RCC 7860 (cell line): ENCODE measurements around the gene CXCL5.
A peak's percentile ranks its signal among the peaks of the same experiment; 100 is the strongest.

ENCODE experiments used
- DNase-seq: peaks from one replicate; pipeline ENCODE4 v3.0.0-alpha.2; 2015; ENCODE audit warnings: low spot score
- FAIRE-seq: peaks from 2 replicates; lab custom pipeline; 2012; peaks lifted over from hg19 to GRCh38; lab: Jason Lieb, UNC

Gene CXCL5

DNA sequence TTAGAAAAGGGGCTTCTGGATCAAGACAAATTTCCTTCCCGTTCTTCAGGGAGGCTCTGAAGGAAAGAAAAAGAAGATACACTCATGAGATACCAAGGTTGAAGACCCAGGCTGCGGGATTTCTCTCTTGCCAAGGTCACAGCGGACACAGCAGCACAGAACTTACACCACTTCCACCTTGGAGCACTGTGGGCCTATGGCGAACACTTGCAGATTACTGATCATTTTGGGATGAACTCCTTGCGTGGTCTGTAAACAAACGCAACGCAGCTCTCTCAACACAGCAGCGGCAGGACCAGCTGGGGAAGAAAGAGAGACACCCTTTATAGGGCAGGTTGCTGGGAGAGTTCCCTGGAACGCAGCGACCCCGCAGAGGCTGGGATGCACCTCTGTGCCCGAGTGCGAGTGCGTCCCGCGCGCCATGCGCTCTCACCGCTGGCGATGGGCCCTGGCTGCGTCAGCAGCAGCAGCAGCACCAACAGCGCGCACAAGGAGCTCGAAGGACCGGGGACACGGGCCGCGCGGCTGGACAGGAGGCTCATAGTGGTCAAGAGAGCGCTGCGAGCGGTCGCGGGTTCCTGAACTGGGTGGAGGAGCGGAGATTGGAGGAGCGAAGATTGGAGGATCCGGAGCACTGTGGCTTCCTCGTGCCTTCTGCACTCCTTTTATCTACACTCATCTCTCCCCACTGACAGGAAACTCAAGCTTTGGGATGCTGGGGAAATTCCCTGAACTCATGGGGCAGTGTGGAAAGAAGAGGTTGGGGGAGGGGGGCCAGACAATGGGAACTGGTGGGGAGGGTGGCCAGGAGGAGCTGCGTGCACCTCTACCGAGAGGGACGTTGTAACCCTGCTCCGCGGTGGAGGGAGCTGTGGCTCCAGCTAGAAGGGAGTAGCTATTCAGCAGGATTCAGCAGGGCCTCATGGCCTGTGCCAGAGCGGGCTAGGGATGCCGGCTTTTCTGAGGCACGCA lies at the start of gene CXCL5:
CXCL5 (minus strand) TSS at position 638 of the 972 bp plus-strand sequence; CDS start at position 542, 96 bp downstream.
- FAIRE-seq (no peak), DNase-seq (peak; percentile 57)

DNA sequence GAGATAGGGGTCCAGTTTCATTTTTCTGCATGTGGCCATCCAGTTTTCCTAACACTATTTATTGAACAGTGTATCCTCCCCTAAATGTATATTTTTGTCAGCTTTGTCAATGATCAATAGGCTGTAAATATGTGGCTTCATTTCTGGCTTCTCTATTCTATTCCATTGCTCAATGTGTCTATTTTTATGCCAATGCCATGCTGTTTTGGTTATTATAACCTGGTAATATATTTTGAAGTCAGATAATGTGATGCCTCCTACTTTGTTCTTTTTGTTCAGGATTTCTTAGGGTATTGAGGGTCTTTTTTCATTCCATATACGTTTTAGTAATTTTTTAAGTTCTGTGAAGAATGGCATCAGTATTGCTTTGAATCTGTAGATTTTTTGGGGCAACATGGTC lies 48.7 kb upstream of the CXCL5 start:
- FAIRE-seq (no peak), DNase-seq (no peak)

DNA sequence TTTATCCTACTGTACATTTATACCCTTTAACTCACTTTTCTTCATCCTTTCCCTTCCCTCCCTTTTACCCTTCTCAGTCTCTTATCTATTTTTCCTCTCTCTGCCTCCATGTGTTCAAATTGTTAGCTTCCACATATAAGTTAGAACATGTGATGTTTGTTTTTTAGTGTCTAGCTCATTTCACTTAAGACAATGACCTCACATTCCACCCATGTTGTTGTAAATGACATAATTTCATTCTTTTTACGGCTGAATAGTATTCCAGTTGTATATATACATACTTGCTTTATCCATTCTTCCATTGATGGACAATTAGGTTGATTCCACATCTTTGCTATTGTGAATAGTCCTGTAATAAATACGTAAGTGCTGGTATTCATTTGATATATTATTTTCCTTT lies 47.3 kb upstream of the CXCL5 start:
- no peak for FAIRE-seq
- DNase-seq, result no peak

DNA sequence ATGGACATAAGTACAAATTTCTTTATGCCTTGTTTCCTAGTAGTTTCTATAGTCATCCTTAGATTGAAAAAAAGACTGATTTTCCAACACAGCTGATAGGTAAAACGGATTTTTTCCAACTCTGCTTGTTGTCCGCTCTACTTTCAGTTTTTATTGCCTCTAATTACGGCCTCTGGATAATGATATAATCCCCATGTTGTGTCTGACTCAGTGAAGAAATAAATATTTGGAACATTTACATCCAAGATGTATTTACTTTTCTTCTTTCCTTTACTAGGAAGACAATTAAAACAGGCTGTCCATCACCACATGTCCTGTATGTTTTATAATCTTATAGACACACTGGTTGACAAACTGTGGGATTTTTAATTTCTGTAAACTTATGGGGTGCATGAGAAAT lies 46.8 kb upstream of the CXCL5 start:
- no peak for FAIRE-seq
- DNase-seq, result no peak

DNA sequence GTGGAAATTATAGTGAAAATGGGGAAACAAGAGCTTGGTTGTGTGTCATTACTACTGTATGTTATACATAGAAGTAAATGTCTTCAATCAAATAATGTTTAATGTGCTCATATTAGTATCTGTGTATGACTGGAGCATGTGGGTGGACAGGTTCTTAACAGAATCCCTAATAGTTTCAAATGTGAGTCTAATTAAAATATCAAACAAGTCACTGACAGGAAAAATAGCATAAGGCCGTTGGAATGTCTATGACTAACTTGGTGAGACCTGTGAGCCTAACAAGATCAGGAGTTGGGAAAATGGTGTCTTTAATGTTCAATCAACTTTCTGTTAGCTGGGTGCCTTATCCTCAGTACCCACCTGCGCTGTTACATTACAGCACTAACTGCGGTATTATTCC lies 46.2 kb upstream of the CXCL5 start:
- DNase-seq (peak; percentile 39), FAIRE-seq (no peak)

DNA sequence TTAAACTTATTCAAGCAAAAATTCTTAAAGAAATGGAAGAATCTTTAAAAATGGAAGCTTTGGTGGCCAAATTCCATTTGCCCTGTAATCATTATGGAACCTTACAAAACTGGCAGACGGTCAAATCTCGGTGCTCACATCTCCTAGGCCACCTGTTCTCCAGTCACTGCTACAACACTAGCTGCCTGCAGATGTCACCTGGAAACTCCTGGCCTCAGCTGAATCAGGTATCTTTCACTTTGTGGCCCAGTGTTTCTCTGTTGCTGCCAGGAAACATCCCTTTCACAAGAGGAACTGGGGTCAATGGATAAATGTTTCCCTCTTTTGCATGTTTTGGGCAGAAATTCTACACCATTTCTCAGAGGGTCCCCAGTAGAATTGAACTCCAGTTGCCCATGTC lies 44.2 kb upstream of the CXCL5 start:
- no peak for FAIRE-seq
- no peak for DNase-seq

DNA sequence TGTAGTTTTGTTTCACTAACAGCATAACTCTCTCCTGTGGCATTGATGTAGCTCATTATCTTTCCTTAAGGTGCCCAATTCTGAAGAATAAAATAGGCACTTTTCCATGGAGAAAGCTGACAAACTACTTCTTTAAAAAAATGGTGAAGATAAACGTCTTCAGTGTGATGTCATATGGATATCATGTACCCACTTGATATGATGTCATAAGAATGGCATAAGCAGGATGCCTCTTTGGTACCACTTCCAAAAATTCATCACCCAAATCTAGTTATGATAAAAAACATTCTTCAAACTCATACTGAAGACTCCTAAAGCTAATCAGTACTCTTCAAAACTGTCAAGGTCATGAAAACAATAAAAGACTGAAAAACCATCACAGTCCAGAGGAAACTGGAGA lies 42.9 kb upstream of the CXCL5 start:
- DNase-seq, result no peak
- no peak for FAIRE-seq

DNA sequence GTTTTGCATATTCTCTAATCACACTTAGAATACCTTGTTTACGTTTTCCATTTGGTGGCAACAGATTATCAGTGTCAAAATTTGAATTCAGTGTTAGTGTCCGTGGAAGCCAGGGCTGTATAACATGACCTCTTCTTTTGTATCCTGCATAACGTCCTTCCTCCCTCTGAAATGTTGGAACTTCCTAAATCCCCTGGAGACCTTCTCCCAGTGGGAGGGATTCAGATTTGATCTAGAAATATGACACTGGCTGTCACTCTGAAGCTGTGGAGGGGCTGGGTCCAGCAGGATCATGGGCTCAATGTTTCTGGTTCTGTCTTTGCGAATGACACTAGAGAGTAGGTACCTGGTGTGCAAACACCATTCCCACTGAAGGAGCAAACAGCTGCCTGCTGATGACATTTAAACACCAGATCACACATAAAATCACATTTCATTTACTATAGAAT lies 40.9 kb upstream of the CXCL5 start:
- no peak for DNase-seq
- no peak for FAIRE-seq

DNA sequence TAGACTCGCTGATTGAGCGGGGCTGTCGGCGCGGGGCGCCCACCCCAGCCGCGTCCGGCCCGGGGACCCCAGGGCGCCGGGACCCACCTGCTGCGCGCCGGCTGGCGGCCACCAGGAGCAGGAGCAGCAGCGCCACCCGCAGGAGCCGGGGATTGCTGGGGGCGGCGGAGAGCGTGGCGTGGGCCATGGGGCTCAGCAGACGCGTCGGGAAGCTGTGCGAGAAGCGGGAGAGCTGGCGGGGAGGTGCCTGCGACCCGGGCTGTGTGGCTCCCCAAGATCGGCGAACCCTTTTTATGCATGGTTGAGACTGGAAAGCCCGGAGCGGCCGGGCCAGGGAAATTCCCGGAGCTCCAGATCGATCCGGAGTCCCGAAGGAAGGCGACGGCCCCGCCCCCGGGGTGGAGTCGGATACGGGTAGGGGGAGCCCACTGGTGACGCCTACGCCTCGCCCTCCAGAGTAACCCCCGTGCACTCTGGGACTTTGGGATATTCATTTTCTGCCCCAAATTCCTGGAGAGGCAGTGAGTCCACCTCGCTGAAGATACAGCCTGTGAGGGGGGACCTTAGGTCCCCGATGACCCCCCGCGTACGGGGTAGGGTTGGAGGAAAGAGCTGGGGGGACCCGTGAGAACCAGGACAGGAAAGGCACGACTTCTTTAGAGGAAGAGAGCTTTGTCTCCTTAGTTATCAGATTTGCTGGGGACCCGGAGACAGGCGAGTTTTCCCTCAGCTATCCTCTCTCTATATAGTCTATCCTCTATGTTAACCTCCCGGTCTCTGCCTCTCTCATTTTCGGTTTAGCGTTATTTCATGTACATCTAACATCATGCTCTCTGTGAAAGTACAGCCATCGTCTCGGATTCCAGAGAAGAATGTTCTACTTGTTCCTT lies 40.2 kb upstream of the CXCL5 start, which contains the start of gene CXCL3:
CXCL3 (minus strand) TSS at position 265 of the 890 bp plus-strand sequence; CDS start at position 187, 78 bp downstream.
- DNase-seq (peak; percentile 41), FAIRE-seq (no peak)

DNA sequence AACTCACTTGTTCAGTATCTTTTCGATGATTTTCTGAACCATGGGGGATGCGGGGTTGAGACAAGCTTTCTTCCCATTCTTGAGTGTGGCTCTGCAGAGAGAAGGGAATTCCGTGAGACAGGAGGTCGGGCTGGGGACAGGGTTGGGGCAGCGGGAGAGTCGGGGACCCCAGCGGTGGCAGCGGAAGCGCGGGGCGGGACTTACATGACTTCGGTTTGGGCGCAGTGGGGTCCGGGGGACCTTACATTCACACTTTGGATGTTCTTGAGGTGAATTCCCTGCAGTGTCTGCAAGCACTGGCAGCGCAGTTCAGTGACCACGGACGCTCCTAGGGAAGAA lies 39.6 kb upstream of the CXCL5 start:
- DNase-seq, result no peak
- FAIRE-seq, result no peak

DNA sequence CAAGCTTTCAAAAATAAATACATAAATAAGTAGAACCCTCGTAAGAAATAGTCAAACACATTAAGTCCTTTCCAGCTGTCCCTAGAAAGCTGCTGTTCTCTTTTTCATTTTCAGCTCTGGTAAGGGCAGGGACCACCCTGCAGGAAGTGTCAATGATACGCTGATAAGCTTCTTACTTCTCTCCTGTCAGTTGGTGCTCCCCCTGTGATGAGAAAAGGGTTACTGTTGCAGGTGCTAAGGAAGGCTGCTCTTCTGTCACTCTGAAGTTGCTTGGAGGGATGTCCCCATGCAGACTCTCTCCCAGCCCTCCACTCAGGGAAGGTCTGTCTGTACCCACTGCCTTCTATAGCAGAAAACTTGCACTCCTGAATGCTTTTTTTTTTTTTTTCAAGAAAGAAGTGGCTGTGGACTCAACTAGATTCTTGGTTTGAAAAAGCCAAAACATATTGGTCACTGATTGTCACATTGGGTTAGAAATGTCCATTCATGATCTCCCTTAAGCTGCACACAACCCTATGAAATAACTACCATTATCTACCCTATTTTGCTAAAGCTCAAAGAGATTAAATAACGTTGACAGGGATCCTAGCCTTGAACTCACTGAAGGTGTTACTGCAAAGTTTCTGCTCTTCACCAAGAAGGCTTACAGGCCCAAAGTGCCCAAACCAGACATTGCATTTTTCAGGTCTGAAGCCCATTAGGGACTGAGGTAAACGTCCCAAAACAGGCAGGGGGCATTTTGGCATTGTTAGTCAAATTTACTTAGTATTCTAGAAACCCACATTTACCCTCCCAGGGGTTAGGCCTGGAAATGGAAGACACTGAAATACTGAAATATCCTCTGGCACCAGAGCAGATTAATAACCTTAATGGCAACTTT lies 38.8 kb upstream of the CXCL5 start:
- no peak for FAIRE-seq

DNA sequence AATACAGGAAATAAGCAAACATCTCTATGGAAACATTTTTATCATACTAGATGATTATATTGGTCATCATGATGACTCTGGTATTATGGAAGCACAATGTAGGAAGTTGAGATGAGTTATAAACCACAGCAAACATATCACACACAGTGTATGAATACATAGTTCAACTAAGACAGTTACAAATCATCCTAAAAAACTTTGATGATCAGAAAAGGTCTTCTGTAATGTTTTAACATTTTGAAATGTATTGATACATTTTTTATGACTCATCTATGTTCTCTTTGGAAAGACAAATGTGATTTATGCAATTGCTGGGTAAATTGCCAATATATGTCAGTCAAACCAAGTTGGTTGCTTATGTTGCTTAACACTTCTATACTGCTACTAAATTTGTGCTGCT lies 35.3 kb upstream of the CXCL5 start:
- DNase-seq (peak; percentile 53), FAIRE-seq (peak; percentile 38)

More for the DNA sequence above, 38.8 kb upstream of the CXCL5 start:
- DNase-seq, result no peak

DNA sequence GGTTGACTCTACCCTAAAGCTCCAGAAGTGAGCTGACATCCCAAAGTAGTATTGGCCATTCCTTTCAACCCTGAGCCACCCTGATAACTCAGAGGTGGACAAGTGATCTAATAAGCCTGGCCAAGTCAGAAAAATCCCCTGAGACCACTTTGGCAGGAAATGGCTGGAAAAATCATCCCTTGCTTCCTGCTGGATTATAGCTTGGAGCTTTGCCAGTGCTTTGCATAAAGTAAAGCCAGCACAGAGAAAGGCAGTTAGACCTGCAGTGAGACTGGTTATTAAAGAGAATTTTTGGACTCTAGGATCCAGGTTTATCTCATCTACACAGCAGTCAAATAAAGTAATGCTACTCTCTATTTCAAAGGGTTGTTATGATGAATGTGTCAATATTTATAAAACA lies 33.6 kb upstream of the CXCL5 start:
- DNase-seq (peak; percentile 36), FAIRE-seq (peak; percentile 22)

DNA sequence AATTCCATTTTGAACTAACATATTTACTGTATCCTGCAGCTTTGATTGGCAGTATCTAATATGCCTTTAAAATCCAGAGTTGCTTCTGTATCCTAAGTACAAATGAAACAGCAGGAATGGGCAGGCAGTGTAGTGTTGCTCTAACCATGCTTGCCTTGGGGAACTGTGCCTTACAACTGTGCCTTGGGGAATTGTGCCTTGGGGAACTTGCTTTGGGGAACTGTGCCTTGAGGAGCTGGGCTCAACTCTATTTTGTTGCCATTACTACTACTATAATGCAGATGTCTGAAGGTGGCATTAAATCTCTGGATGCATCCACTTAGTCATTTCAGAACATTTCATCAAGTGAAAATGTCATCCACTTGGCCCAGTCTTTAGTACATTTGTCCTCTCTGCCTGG lies 33.1 kb upstream of the CXCL5 start:
- DNase-seq (no peak), FAIRE-seq (no peak)

DNA sequence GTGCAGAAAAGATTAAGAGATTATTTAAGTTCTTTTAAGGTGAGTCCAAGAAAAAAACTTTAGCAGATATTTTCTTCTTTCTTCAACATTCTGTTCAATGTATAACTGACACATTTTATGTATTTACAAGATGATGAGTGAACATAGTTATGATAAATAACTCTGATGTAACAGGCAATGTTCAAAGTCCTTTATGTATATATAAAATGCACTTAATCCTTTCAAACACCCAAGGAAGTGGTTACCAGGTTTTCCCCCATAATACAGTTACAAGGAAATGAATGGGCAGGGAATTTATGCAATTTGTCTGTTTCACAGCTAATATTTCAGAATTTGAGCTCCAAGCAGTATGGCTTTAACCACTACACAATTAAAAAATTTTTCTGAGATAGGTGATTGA lies 31.8 kb upstream of the CXCL5 start:
- FAIRE-seq (no peak), DNase-seq (no peak)

DNA sequence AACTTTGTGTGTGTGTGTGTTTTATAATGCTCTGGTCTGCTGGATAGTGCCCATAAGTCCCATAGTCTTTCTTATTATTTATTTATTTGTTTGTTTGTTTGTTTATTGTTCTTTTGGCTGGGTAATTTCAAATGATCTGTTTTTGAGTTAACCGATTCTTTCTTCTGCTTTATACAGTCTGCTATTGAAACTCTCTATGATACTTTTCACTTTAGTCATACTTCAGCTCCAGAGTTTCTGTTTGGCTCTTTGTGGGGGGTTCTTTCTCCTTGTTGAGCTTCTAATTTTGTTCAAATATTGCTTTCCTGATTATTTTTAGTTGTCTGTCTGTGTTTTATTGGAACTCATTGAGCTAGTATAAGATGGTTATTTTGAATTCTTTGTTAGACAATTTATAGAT lies 30.0 kb upstream of the CXCL5 start:
- DNase-seq (no peak), FAIRE-seq (no peak)

DNA sequence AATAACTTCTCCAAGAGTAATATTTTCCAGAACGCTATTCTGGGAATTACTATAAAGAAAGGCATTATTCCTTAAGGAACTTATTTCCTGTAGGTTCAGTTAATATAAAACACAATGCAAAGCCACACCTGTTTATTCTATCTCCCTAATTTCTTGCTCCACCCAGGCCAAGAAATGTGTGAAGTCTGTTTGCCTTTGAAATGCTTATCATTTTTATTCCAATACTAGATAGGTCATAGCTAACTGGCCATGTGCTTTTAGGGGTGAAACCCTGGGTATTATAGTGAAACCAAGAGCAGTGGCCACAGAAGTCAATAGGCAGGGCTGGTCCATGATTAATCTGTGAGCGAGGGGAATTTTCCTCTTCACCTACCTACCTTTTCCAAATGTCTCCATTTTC lies 25.2 kb upstream of the CXCL5 start:
- no peak for FAIRE-seq
- no peak for DNase-seq

DNA sequence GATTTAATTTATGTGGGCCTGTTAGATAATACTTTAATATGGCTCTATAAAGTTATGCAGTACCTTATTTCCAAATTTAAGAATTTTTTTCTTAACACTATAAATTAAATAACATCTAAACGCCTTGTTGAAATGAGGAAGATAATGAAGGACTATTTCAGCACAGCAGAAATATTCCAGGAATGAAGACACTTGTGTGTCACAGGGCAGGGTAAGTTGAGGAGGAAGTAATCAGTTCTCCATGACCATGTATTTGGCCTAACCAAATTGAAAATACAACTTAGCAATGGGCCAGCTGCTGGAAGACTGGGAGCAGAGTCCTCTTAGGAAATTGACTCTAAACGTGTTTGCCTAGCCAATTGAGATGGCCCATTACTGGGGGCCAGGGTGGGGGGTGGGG lies 23.1 kb upstream of the CXCL5 start:
- FAIRE-seq (no peak), DNase-seq (no peak)

DNA sequence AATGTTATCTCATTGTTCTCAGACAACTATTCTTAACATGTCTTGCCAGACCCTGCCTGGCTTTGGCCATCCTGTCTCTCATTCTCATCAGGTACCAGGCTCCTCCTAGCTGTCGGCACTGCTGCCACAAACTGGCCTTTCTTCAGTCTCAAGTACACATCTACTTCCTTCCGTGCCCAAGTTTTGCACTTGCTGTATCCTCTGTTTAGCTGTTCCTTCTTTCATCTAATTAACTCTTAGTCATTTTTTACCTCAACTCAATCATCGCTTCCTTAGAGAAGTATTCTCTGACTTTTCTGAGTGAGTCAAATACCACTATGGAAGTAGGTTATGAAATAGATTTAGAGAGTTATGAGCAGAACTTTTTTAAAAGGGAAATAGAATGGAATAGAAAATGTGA lies 20.3 kb upstream of the CXCL5 start:
- FAIRE-seq (no peak), DNase-seq (no peak)

DNA sequence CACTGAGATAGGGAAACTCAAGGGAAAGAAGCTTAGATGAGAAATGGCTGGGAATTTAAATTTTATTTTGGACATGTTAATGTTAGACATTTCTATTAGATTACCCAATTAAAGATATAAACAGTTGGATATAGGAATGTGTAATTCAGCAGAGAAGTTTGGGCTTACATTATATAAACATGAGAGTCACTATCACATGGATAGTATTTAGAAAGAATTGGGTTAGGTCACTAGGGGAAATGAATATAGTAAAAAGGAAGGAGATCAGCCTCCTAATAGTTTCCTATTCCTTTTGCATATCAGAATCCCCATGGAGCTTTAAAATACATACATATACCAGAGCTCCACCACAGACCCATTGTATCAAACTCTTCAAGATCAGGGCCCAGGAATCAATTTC lies 19.6 kb upstream of the CXCL5 start:
- FAIRE-seq, result no peak
- DNase-seq, result no peak

DNA sequence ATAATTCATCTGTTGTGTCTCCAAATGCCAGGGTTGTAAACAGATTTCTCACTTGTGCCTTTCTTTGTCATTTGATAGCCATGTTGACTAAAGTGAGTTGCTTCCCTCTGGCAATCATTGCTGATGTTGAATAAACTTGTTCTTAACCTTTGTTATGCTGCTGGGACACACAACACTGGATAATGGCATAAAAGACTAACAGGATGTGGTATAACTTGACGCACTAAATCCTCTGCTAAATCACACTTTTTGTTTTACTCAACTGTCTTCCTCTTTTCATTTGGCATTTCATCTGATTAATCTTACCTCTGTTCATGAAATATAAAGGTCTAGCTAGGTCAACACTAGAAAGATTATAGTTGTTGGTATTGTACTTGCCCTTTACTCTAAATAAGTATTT lies 17.6 kb upstream of the CXCL5 start:
- DNase-seq, result peak; percentile 31

More for the DNA sequence above, 17.6 kb upstream of the CXCL5 start:
- FAIRE-seq, result no peak
